ENCODE data around the gene GLRB.

- TF ChIP-seq CTCF (IDR thresholded peaks at IDR 0.05) (peak in 1 of 12 donors; percentile 10), POLR2A (IDR thresholded peaks at IDR 0.05) (no peak)
Measured at GRCh38 chr4:157172011-157172410, 96.1 kb downstream of the GLRB start.

All from heart left ventricle (tissue), 13 donors.